ENCODE results near the gene DCAF8.
"Not testable (repeated sequence)": the region's sequence is repeated elsewhere in the genome, so short reads cannot be mapped to it uniquely, and the experiment has no call there.

Gene DCAF8

GRCh38 chr1:160261893-160262794 lies at the start of gene DCAF8:
DCAF8 (minus strand) TSS chr1:160262549; CDS start chr1:160244008, 18,541 bp downstream.
- DNase-seq = peak; percentile 99

GRCh38 chr1:160309571-160309970 lies 47.2 kb upstream of the DCAF8 start:
- no peak for DNase-seq

DNA sequence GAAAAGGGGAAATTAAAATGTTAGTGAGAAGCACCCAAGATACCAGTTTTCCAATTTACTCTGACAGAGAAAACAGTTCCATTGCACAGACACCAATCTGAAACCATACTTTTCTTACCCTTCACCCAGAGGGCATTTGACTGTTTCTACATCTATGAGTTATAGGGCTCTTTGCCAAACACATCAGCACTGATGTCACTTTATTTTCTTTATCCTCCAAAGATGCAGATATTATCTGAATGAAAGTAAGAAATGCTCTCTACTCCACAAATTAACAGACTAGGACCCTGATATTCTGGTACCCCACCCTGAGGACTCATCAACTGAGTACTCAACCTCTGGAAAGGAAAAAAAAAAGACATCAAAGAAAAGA lies 46.8 kb upstream of the DCAF8 start:
- DNase-seq = no peak

- no peak for DNase-seq
Measured at GRCh38 chr1:160308451-160309184, 46.3 kb upstream of the DCAF8 start.

DNA sequence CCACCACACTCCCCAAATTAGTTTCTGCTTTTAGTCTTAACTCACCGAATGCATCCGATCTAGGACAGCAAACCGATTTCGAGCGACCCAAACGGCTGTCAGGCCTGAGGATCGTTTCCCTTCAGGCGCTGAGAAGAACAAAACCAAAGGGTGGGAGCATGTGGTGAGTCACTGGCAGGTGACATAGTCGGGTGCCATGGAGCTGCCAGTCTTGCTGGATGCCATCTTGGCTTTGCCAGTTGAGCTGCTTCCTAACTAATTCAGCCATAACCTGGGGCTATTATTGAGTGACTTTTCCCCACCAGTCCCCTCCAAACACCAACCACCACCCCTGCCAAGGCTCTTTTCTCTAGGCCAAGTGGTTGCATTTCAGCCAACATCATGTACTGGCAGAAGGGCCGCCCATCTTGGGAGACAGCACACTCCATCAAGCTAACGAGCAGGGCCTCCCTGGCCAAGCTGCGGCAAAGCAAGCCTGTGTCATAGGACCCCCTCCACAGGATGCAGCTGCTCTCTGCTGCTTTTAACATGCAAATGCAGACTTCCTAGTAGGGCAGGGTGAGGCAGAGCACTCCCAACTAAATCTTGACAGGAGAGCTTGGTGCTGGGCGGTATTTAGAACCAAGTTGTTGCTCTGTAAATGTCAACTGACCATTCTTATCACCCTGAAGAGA lies 44.9 kb upstream of the DCAF8 start:
- no peak for DNase-seq

DNA sequence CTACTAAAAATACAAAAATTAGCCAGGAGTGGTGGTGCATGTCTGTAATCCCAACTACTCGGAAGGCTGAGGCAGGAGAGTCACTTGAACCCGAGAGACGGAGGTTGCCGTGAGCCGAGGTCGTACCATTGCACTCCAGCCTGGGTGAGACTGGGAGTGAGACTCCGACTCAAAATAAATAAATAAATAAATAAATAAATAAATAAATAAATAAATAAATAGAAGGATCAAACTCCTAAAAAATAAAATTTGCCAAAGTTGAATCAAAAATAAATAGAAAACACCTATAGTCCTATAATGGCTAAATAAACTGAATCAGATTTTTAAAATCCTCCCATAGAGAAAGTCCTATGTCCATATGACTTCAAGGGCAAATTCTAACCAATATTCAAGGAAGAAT lies 37.8 kb upstream of the DCAF8 start:
- DNase-seq = no peak

GRCh38 chr1:160296036-160296435 lies 33.7 kb upstream of the DCAF8 start:
- DNase-seq = no peak

- no peak for DNase-seq
Measured at GRCh38 chr1:160293020-160293968, 30.9 kb upstream of the DCAF8 start.

GRCh38 chr1:160291248-160292220 lies 29.2 kb upstream of the DCAF8 start:
- peak; percentile 73 for DNase-seq

DNA sequence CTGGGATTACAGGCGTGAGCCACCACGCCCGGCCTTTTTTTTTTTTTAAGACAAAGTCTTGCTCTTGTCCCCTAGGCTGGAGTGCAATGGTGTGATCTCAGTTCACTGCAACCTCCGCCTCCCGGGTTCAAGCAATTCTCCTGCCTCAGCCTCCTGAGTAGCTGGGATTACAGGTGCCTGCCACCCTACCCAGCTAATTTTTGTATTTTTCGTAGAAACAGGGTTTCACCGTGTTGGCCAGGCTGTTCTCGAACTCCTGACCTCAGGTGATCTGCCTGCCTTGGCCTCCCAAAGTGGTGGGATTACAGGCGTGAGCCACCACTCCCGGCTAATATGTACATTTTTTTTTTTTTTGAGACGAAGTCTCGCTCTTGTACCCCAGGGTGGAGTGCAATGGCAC lies 25.4 kb upstream of the DCAF8 start:
- DNase-seq = not testable (repeated sequence)

DNA sequence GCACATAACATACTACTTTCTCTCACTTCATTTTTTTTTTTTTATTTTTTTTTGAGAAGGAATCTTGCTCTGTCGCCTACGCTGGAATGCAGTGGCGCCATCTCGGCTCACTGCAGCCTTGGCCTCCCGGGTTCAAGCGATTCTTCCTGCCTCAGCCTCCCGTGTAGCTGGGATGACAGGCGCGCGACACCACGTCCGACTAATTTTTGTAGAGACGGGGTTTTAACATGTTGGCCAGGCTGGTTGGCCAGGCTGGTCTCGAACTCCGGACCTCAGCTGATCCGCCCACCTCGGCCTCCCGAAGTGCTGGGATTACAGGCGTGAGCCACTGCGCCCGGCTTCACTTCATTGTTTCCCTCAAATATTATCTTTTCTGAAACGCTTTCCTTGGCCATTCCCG lies 23.2 kb upstream of the DCAF8 start:
- no peak for DNase-seq

DNA sequence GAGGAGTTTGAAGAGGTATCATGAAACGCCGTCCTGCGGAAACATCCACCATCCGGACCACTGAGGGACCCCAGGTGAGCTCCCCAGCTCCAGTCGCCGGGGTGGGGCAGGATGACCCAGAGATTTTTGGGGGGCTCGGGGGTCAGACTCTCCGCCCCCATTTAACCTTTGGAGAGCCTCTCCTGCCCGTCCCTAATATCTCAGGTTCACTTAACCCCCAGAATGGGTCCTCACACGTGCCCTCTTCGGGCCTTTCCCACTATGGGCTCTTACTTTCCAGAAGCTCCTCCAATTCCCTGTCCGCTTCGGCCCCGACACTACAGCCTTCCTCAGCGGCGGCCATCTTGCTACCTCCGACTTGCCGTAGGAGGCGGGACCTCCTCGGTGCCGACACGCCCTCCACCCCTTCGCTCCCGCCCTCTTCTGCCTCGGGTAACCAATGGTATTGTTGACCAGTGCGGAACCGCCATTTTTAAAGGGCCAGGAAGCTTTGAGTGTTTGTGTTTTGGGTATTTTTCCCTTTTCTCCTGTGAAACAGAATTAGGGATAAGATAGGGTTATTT lies 22.5 kb upstream of the DCAF8 start, which contains the start of gene PEX19:
Gene PEX19, minus strand, starts transcription at position 352 of the 563 bp plus-strand sequence. Its CDS starts 9 bp downstream, at position 343.
- peak; percentile 94 for DNase-seq

GRCh38 chr1:160284220-160284781 lies 22.0 kb upstream of the DCAF8 start:
- peak; percentile 30 for DNase-seq

GRCh38 chr1:160282807-160283206 lies 20.5 kb upstream of the DCAF8 start:
- no peak for DNase-seq

DNA sequence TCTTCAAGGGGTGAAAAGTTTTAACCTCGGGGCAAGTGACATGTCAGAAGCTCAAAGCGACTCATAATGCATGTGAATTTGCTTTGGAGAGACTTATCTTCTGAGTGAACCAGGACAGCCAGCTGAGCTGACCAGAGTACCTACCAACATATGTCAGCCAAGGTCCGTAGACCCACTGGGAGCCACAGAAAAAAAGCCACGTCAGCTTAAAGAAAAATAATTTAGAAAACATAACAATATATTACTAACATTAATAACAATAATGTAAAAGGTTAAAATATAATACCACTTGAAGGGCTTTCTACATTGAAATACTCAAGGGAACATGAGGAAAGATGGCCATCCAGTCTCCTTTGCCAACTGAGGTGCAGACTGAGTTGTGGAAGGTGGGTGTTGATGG lies 15.6 kb upstream of the DCAF8 start:
- DNase-seq = no peak

- no peak for DNase-seq
Measured at GRCh38 chr1:160277330-160277729, 15.0 kb upstream of the DCAF8 start.

GRCh38 chr1:160271025-160271424 lies 8.7 kb upstream of the DCAF8 start:
- no peak for DNase-seq

DNA sequence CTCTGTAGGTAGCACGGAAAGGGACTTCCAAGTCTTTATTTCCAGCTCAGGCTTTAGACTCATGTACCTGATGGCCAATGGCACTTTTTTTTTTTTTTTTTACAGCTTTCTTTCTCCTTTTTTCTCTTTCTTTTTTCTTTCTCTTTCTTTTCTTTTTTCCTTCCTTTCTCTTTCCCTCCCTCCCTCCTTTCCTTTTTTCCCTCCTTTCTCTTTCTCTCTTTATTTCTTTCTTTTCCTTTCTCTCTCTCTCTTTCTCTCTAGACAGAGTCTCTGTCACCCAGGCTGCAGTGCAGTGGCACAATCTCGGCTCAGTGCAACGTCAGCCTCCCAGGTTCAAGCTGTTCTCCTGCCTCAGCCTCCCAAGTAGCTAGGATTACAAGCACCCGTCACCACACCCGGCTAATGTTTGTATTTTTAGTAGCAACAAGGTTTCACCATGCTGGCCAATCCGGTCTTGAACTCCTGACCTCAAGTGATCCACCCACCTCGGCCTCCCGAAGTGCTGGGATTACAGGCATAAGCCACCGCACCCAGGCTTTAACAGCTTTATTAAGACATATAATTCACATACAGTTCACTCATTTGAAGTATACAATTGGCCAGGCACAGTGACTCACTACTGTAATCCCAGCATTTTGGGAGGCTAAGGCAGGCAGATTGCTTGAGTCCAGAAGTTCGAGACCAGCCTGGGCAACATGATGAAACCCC lies 5.1 kb upstream of the DCAF8 start:
- DNase-seq = no peak

- DNase-seq = no peak
Measured at GRCh38 chr1:160264795-160265307, 2.5 kb upstream of the DCAF8 start.

All from CD4-positive, alpha-beta T cell treated with Interleukin-17A for 4 hours (primary cell).